ENCODE data around the gene SMPD1.

DNA sequence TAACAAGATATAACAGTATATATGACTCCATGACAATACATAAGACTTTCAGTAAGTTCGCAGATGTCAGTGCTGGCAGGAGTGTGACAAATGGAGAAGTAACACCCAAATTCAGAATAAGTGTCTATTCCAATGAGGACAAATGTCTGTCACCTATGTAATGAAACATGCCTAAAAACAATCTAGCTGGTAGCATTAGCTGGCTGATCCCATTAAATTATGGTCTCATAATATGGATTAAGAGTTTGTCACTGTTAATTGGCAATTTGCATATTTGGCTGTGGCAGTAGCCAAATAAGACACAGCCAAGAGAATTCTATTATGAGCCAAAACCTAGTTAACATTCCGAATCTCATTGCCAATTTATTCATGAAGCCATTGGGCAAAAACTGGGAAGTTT is 39.8 kb upstream of the SMPD1 start:
- TF ChIP-seq HDAC6 (IDR thresholded peaks at IDR 0.05; ENCODE audit: low read depth, low read length) (no peak), TGIF2 (CRISPR knock-in tag; IDR thresholded peaks at IDR 0.05) (no peak), STAT5A (IDR thresholded peaks at IDR 0.05; ENCODE audit: borderline replicate concordance, low read length) (no peak), ZNF184 (CRISPR knock-in tag; IDR thresholded peaks at IDR 0.05) (no peak)
- TF ChIP-seq, protein P1, sequence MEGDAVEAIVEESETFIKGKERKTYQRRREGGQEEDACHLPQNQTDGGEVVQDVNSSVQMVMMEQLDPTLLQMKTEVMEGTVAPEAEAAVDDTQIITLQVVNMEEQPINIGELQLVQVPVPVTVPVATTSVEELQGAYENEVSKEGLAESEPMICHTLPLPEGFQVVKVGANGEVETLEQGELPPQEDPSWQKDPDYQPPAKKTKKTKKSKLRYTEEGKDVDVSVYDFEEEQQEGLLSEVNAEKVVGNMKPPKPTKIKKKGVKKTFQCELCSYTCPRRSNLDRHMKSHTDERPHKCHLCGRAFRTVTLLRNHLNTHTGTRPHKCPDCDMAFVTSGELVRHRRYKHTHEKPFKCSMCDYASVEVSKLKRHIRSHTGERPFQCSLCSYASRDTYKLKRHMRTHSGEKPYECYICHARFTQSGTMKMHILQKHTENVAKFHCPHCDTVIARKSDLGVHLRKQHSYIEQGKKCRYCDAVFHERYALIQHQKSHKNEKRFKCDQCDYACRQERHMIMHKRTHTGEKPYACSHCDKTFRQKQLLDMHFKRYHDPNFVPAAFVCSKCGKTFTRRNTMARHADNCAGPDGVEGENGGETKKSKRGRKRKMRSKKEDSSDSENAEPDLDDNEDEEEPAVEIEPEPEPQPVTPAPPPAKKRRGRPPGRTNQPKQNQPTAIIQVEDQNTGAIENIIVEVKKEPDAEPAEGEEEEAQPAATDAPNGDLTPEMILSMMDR (IDR thresholded peaks at IDR 0.05 in 2 of 3, conservative IDR thresholded peaks at IDR 0.05 in 1 of 3; ENCODE audit: insufficient read depth in 2 of 3, low read depth in 1 of 3, low read length in 3 of 3): no peak
- TF ChIP-seq, protein P2, sequence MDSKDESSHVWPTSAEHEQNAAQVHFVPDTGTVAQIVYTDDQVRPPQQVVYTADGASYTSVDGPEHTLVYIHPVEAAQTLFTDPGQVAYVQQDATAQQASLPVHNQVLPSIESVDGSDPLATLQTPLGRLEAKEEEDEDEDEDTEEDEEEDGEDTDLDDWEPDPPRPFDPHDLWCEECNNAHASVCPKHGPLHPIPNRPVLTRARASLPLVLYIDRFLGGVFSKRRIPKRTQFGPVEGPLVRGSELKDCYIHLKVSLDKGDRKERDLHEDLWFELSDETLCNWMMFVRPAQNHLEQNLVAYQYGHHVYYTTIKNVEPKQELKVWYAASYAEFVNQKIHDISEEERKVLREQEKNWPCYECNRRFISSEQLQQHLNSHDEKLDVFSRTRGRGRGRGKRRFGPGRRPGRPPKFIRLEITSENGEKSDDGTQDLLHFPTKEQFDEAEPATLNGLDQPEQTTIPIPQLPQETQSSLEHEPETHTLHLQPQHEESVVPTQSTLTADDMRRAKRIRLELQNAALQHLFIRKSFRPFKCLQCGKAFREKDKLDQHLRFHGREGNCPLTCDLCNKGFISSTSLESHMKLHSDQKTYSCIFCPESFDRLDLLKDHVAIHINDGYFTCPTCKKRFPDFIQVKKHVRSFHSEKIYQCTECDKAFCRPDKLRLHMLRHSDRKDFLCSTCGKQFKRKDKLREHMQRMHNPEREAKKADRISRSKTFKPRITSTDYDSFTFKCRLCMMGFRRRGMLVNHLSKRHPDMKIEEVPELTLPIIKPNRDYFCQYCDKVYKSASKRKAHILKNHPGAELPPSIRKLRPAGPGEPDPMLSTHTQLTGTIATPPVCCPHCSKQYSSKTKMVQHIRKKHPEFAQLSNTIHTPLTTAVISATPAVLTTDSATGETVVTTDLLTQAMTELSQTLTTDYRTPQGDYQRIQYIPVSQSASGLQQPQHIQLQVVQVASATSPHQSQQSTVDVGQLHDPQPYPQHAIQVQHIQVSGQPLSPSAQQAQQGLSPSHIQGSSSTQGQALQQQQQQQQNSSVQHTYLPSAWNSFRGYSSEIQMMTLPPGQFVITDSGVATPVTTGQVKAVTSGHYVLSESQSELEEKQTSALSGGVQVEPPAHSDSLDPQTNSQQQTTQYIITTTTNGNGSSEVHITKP (IDR thresholded peaks at IDR 0.05; ENCODE audit: partially characterized antibody): no peak

Measured in K562 (cell line).